VCaP (cell line): ENCODE data around the gene PBLD.

Experiments
- H3K27ac ChIP-seq: fragments of 450-650 bp; 2 replicates; pipeline ENCODE4 v1.5.1; 2017
- TF ChIP-seq, protein P1 (sequence below): fragments of 450-650 bp; conservative IDR thresholded peaks from 2 replicates; pipeline ENCODE4 v1.5.1; 2017; ENCODE audit warnings: mild to moderate bottlenecking, moderate library complexity

PBLD gene

DNA sequence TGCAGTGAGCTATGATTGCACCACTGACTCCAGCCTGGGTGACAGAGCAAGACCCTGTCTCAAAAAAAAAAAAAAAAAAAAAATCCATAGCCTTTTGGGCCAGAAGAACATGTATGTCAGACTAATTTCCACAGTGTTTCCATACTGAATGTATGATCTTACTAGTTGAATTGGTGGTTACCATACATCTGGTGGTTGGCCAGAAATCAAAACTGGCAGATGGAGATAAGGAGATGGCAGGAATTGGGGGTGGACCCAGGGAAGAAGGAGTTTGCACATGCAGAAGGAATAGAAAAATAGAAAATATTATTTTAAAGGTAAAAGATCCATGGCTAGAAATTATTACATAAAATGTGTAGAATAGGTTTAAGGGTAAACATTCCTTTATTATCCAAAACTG, 97.1 kb downstream of the PBLD start:
- H3K27ac ChIP-seq = no peak overlapping the region
- TF ChIP-seq, protein P1, sequence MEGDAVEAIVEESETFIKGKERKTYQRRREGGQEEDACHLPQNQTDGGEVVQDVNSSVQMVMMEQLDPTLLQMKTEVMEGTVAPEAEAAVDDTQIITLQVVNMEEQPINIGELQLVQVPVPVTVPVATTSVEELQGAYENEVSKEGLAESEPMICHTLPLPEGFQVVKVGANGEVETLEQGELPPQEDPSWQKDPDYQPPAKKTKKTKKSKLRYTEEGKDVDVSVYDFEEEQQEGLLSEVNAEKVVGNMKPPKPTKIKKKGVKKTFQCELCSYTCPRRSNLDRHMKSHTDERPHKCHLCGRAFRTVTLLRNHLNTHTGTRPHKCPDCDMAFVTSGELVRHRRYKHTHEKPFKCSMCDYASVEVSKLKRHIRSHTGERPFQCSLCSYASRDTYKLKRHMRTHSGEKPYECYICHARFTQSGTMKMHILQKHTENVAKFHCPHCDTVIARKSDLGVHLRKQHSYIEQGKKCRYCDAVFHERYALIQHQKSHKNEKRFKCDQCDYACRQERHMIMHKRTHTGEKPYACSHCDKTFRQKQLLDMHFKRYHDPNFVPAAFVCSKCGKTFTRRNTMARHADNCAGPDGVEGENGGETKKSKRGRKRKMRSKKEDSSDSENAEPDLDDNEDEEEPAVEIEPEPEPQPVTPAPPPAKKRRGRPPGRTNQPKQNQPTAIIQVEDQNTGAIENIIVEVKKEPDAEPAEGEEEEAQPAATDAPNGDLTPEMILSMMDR = no peak

DNA sequence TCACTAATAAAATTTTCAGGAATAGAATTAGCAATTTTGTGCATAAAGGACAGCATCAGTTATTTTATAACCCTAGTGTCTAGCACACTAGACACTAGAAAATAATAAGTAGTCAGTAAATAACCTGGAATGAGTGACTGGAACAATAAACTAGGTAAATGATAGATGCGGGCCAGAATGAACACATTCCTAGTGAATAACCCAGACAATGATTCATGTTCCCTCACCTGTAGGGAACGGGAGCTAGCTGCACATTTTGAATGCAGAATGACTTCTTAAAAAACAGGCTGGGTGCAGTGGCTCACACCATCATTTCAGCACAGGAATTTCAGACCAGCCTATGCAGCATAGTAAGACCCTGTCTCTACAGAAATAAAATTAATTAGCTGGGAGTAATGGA, 97.6 kb downstream of the PBLD start:
- no peak overlapping the region for H3K27ac ChIP-seq
- TF ChIP-seq, protein P1 = no peak

DNA sequence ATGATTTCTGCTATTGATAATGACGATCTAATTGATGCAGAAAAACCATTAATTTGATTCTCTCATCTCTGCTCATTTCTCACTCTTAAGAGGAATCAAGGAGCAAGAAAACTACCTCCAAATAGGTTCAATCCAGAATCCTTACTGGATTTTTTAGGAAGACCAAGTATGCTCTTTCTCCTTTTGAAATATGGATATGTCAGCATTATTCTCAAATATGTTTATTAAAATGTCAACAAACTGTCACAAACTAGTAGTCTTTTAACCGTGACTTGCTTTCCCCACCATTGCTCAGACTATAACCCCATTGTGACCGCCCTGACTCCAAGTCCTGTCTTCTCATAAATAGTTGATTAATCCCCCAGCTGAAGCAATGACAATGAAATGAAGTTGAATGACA, 99.7 kb downstream of the PBLD start:
- no peak overlapping the region for H3K27ac ChIP-seq
- TF ChIP-seq, protein P1 = no peak
